Activated CD8-positive, alpha-beta T cell treated with anti-CD3 and anti-CD28 coated beads, Interleukin-2, amount 10 ng/mL, durations not matched to agents 7 days and 5 days (primary cell): Measurements from ENCODE around the gene EDARADD. TPM values are rescaled to one million over a fixed set of nuclear protein-coding genes. Genes with fewer than 3 reads are reported as not detected.

Experiments
- ATAC-seq: fragments of 150-1000 bp; cut with Tn5 transposase; one replicate; pipeline ENCODE4 v1.10.0; 2021; ENCODE audit warnings: moderate library complexity
- CTCF ChIA-PET: fragments of 350-600 bp; sonication (Branson Sonifier 250); formaldehyde crosslinking; loops from one replicate; lab custom pipeline; 2021; ENCODE audit warnings: antibody characterized with exemption; lab: Charles Lee
- POLR2A ChIA-PET: fragments of 350-600 bp; sonication (Branson Sonifier 250); formaldehyde crosslinking; loops from one replicate; lab custom pipeline; 2021; ENCODE audit warnings: antibody characterized with exemption; lab: Charles Lee
- DNase-seq: peaks from one replicate; pipeline ENCODE4 v3.0.0-alpha.2; 2020
- H3K27ac Mint-ChIP-seq: one replicate; pipeline ENCODE4 v1.8.0; 2021; ENCODE audit warnings: mild to moderate bottlenecking, mixed read lengths
- H3K27me3 Mint-ChIP-seq: one replicate; pipeline ENCODE4 v1.8.0; 2021; ENCODE audit warnings: low read depth, mixed read lengths
- H3K36me3 Mint-ChIP-seq: one replicate; pipeline ENCODE4 v1.8.0; 2021; ENCODE audit warnings: low read depth, mixed read lengths
- H3K4me1 Mint-ChIP-seq: one replicate; pipeline ENCODE4 v1.8.0; 2021; ENCODE audit warnings: low read depth, mixed read lengths
- H3K4me3 Mint-ChIP-seq: one replicate; pipeline ENCODE4 v1.8.0; 2021; ENCODE audit warnings: mild to moderate bottlenecking, mixed read lengths
- H3K9me3 Mint-ChIP-seq: one replicate; pipeline ENCODE4 v1.8.0; 2022; ENCODE audit warnings: mixed read lengths; ENCODE audit not compliant: insufficient read depth
- total RNA-seq, 2 experiments: library from RNA; stranded (reverse); gene quantifications; one replicate each; pipeline ENCODE4 v1.2.3, GENCODE V29; 2021

The EDARADD gene
- total RNA-seq, 2 experiments from 2014 or later, result 0.45 to 1.2 TPM

GRCh38 chr1:236421022-236421421 is 26.9 kb downstream of the EDARADD start:
- peaks cover 4% of the 10 kb centered on the region for H3K4me1 Mint-ChIP-seq
- CTCF ChIA-PET, result no interaction called here
- POLR2A ChIA-PET, result no interaction called here
- no peaks in the 10 kb centered on the region for H3K27me3 Mint-ChIP-seq
- no peaks in the 10 kb centered on the region for H3K9me3 Mint-ChIP-seq
- no peak overlapping the region for H3K27ac Mint-ChIP-seq
- ATAC-seq, result no peak
- no peak for DNase-seq
- H3K36me3 Mint-ChIP-seq, result no peaks in the 10 kb centered on the region
- no peak overlapping the region for H3K4me3 Mint-ChIP-seq

DNA sequence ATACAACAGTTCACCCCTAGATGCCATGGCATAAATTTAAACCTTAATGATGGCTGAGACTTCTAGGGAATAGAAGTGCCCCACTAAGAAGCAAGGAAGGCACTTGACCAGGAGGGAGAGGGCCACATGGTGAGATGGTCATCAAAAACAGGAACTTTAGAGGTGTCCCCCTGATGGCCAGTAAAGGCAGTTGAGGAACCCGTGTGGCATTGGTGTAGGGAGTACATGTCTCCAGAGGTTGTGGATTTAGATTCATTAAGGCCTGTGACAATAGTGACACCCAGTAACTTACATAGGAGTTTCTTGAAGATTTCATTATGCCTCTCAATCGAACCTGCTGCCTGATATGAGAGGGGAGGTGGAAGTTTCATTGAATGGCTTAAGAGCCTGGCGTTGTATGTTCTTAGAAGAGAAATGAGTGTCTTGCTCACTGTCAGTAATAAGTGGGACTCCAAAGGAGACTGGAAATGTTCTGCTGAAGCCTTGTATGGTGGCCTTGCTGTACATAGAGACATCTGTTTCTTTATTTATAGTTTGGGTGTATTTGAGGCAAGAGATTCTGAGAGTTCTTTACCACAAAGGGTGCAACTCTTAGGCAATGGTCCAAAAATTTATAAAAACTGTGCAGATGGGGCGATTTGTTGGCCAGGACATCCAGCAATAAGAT is 27.9 kb downstream of the EDARADD start:
- Mint-ChIP-seq H3K27ac (no peak overlapping the region), H3K4me1 (no peaks in the 10 kb centered on the region), H3K36me3 (no peaks in the 10 kb centered on the region), H3K27me3 (no peaks in the 10 kb centered on the region), H3K9me3 (no peaks in the 10 kb centered on the region), H3K4me3 (no peak overlapping the region)
- ATAC-seq (no peak), DNase-seq (no peak)
- ChIA-PET CTCF (no interaction called here), POLR2A (no interaction called here)

GRCh38 chr1:236422517-236422876 is 28.4 kb downstream of the EDARADD start:
- H3K27me3 Mint-ChIP-seq, result no peaks in the 10 kb centered on the region
- H3K27ac Mint-ChIP-seq, result no peak overlapping the region
- H3K4me3 Mint-ChIP-seq, result no peak overlapping the region
- no peak for DNase-seq
- no peaks in the 10 kb centered on the region for H3K4me1 Mint-ChIP-seq
- CTCF ChIA-PET, result no interaction called here
- no peaks in the 10 kb centered on the region for H3K36me3 Mint-ChIP-seq
- POLR2A ChIA-PET, result no interaction called here
- ATAC-seq, result no peak
- H3K9me3 Mint-ChIP-seq, result no peaks in the 10 kb centered on the region

DNA sequence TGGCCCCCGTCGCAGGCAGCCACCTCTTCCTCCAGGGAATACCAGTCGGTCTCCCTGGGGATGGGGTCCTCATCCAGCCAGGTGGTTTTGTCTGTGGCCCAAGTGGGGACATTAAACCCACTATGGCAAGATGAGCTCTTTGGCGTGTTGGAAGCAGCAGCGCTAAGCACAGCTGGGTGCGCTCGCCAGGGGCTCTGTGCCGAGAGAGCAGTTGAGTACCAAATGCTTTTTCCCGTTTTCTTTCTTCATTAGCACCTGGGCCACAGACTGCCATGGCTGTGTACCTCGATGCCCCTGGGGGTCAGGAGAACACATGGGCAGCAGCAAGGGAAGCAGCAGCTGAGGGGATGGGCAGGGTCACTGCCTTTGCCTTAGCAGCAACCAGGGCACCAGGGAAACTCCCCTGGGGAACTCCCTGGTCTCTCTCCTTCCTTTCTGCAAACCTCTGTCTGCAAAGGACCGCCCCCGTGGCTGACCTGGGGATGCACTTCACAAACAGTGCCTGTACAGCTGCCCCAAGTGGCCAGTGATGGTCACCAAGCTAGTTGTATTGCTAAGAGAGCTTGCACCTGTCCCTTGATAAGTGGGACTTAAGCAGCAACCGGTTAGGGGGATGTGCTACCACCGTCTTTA is 31.1 kb downstream of the EDARADD start:
- CTCF ChIA-PET, result no interaction called here

DNA sequence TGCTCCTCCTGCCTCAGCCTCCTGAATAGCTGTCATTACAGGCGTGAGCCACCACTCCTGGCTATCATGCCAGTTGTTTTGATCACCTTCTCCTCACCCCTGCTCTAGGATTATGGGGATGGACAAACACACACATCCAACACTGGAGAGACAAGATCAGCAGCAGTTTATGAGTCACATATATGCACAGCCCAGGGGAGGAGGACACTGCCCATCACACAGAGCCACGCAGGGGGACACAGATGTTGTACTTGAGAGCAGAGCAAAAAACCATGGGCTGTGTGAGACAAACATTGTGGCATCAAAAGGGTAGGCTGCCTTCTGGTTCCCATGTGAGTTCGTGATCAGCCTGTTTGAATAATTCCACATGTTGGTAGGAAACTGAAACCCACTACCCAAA is 32.1 kb downstream of the EDARADD start:
- no peaks in the 10 kb centered on the region for H3K4me1 Mint-ChIP-seq
- H3K27me3 Mint-ChIP-seq, result no peaks in the 10 kb centered on the region
- ChIA-PET POLR2A (no interaction called here), CTCF (no interaction called here)
- no peak for DNase-seq
- H3K27ac Mint-ChIP-seq, result no peak overlapping the region
- no peaks in the 10 kb centered on the region for H3K9me3 Mint-ChIP-seq
- no peaks in the 10 kb centered on the region for H3K36me3 Mint-ChIP-seq
- ATAC-seq, result no peak
- no peak overlapping the region for H3K4me3 Mint-ChIP-seq

More for the DNA sequence above, 31.1 kb downstream of the EDARADD start:
- Mint-ChIP-seq H3K4me3 (no peak overlapping the region), H3K27ac (no peak overlapping the region), H3K9me3 (no peaks in the 10 kb centered on the region), H3K27me3 (no peaks in the 10 kb centered on the region), H3K36me3 (no peaks in the 10 kb centered on the region), H3K4me1 (no peaks in the 10 kb centered on the region)
- ATAC-seq (no peak), DNase-seq (no peak)
- POLR2A ChIA-PET, result interaction anchor here (0.7 kb wide), 1 partner anchor 283 kb away, joined by 3 read pairs; the partner anchor contains the start of gene GPR137B

DNA sequence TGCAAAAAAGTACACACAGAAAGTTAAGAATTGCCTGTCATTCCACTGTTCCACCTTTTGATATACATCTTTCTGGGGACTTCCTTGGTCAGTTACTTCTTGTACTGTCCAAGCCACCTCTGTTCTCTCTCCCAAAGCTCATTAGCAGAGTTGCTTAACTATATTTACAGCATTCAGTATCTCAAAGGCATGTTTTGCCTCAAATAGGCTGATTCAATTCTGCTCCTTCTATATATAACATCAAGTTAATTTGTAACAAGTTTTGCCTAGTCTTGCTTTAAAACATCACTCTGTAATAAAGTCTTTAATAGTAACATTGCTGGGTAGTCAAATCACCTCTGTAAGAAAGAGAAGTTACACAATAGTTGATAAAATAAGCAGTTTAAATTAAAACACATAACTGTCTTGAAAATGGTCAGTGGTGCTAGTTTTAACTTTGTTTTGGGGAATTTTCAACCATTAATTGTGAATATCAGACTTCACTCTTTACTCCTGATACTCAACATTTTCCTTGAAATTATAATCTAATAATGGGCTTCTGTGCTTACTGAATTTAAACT is 35.7 kb downstream of the EDARADD start:
- POLR2A ChIA-PET, result no interaction called here
- Mint-ChIP-seq H3K4me1 (no peaks in the 10 kb centered on the region), H3K27me3 (no peaks in the 10 kb centered on the region), H3K4me3 (no peak overlapping the region), H3K36me3 (no peaks in the 10 kb centered on the region), H3K9me3 (no peaks in the 10 kb centered on the region), H3K27ac (no peak overlapping the region)
- CTCF ChIA-PET, result no interaction called here
- no peak for DNase-seq
- no peak for ATAC-seq

GRCh38 chr1:236433819-236434315 is 39.8 kb downstream of the EDARADD start:
- POLR2A ChIA-PET, result no interaction called here
- no peak overlapping the region for H3K4me3 Mint-ChIP-seq
- no peaks in the 10 kb centered on the region for H3K36me3 Mint-ChIP-seq
- no peaks in the 10 kb centered on the region for H3K4me1 Mint-ChIP-seq
- CTCF ChIA-PET, result no interaction called here
- H3K27ac Mint-ChIP-seq, result no peak overlapping the region
- DNase-seq (no peak), ATAC-seq (no peak)
- peaks cover 7% of the 10 kb centered on the region for H3K27me3 Mint-ChIP-seq
- no peaks in the 10 kb centered on the region for H3K9me3 Mint-ChIP-seq

- DNase-seq (no peak), ATAC-seq (no peak)
- POLR2A ChIA-PET, result no interaction called here
- H3K27me3 Mint-ChIP-seq, result peaks cover 13% of the 10 kb centered on the region
- CTCF ChIA-PET, result interaction anchor here (1.3 kb wide), 1 partner anchor 13 kb away, joined by 4 read pairs; no protein-coding TSS in a partner anchor
- H3K4me1 Mint-ChIP-seq, result no peaks in the 10 kb centered on the region
- no peak overlapping the region for H3K4me3 Mint-ChIP-seq
- H3K36me3 Mint-ChIP-seq, result no peaks in the 10 kb centered on the region
- H3K9me3 Mint-ChIP-seq, result no peaks in the 10 kb centered on the region
- H3K27ac Mint-ChIP-seq, result no peak overlapping the region
Measured at GRCh38 chr1:236438614-236439013, 44.5 kb downstream of the EDARADD start.

- H3K4me1 Mint-ChIP-seq, result no peaks in the 10 kb centered on the region
- no peak for ATAC-seq
- POLR2A ChIA-PET, result no interaction called here
- H3K27me3 Mint-ChIP-seq, result peaks cover 13% of the 10 kb centered on the region
- no peaks in the 10 kb centered on the region for H3K36me3 Mint-ChIP-seq
- no peaks in the 10 kb centered on the region for H3K9me3 Mint-ChIP-seq
- H3K4me3 Mint-ChIP-seq, result no peak overlapping the region
- DNase-seq, result no peak
- H3K27ac Mint-ChIP-seq, result no peak overlapping the region
- CTCF ChIA-PET, result no interaction called here
Measured at GRCh38 chr1:236440373-236440772, 46.3 kb downstream of the EDARADD start.

- ChIA-PET POLR2A (no interaction called here), CTCF (interaction anchor here (1.0 to 2.0 kb wide), 5 partner anchors 8 to 342 kb away, joined by 3 to 7 read pairs (median 4); no protein-coding TSS in a partner anchor)
- no peak overlapping the region for H3K4me3 Mint-ChIP-seq
- H3K4me1 Mint-ChIP-seq, result no peaks in the 10 kb centered on the region
- no peak for ATAC-seq
- H3K9me3 Mint-ChIP-seq, result no peaks in the 10 kb centered on the region
- no peaks in the 10 kb centered on the region for H3K36me3 Mint-ChIP-seq
- H3K27ac Mint-ChIP-seq, result no peak overlapping the region
- H3K27me3 Mint-ChIP-seq, result no peaks in the 10 kb centered on the region
- DNase-seq, result no peak
Measured at GRCh38 chr1:236450779-236451178, 56.7 kb downstream of the EDARADD start.

DNA sequence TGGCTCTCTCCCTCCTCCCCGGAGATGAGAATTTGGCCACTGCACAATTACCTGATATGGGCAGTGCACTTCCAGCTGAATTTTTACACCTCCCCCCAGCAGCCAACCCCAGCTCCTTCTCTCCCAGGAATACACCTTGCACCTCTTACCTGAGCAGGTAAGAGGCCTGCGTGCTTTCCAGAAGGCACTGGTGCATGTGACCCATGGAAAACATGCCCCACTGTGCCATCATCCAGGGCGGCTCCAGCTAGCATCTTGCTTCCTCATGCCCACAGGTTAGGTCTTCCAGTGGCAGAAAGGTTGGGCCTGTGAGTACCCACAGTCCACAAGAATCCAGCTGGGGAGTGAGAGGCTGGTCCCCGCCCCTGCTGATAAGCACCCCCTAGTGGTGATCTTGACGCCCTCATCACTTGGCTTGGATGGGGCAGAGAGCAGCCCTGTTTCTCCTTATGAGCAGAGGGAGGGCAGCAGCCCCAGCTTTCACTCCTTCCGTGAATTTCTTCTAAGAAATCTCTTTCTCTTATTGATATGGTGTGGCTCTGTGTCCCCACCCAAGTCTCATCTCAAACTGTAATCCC is 57.8 kb downstream of the EDARADD start:
- Mint-ChIP-seq H3K4me3 (no peak overlapping the region), H3K27me3 (no peaks in the 10 kb centered on the region), H3K9me3 (no peaks in the 10 kb centered on the region), H3K36me3 (no peaks in the 10 kb centered on the region), H3K27ac (no peak overlapping the region), H3K4me1 (no peaks in the 10 kb centered on the region)
- DNase-seq (peak; percentile 50), ATAC-seq (peak; percentile 81)
- ChIA-PET CTCF (interaction anchor here (0.6 to 2.0 kb wide), 12 partner anchors 10 to 349 kb away, joined by 3 to 7 read pairs (median 3); no protein-coding TSS in a partner anchor), POLR2A (no interaction called here)

DNA sequence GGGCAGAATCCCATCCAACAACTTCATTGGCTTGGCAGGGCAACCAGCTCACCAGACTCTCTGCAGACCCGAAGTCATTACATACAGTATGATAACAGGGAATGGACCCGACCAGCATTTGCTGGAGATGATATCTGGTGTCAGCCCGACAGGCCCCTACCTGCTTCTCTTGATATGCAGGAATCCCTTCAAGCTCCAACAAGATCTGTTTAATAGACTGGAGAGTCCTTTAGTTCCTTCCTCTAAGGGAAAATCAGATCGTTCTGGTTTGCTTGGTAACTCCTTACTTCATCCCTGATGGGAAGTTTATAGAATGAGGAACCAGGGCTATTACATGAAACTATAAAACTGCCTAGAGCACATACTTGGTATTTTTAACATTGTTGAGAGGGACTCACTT is 61.2 kb downstream of the EDARADD start:
- no peak for DNase-seq
- ChIA-PET CTCF (no interaction called here), POLR2A (interaction anchor here (0.6 kb wide), 1 partner anchor 12 kb away, joined by 3 read pairs; no protein-coding TSS in a partner anchor)
- Mint-ChIP-seq H3K27ac (no peak overlapping the region), H3K9me3 (no peaks in the 10 kb centered on the region), H3K4me1 (no peaks in the 10 kb centered on the region), H3K4me3 (no peak overlapping the region), H3K27me3 (peaks cover 5% of the 10 kb centered on the region), H3K36me3 (no peaks in the 10 kb centered on the region)
- ATAC-seq, result no peak
